GM19240 (cell line): ENCODE results near the gene SEC14L5.

Experiments used
- DNase-seq: peaks from one replicate; pipeline ENCODE4 v3.0.0; 2011; ENCODE audit warnings: low spot score; ENCODE audit not compliant: insufficient read length

Gene SEC14L5

DNA sequence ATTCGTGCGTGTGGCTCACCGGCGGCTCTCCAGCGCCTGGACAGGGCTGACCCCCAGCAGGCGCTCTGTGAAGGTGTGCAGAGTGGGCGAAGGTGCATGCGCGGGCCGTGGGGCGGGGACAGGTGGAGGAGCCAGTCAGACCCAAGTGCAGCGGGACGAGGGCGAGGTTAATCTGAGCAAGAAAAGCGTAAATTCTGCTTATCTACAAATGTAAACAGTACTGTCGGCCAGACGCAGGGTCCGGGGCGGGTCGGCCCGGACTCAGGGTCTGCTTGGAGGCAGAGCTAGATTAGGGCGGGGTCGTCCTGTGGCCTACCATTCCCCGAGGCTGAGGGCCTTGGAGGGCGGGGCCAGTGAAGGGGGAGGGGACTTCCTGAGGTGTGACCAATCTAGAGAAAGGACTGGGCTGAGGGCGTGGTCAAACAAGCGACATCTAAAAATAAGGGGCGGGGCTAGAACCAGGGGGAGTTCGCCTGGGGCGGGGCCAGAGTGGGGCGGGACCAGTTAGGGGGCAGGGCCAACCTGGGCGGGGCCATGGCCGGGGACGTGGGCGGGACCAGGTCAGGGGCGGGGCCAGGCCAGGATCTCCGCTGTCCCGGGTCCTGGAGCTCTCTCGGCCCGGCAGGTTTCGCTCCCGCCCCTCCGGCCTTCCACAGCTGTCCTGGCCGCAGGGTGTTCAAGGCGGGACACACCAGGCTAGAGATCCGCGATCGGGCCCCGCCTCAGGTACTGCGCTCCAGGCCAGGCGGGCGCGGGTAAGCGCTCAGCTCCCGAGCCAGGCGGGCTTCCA lies at the start of gene SEC14L5:
Gene SEC14L5 (plus strand): TSS at position 611 of the 790 bp plus-strand sequence. CDS start 994 bp downstream, outside the sequence.
- DNase-seq: peak; percentile 84

DNA sequence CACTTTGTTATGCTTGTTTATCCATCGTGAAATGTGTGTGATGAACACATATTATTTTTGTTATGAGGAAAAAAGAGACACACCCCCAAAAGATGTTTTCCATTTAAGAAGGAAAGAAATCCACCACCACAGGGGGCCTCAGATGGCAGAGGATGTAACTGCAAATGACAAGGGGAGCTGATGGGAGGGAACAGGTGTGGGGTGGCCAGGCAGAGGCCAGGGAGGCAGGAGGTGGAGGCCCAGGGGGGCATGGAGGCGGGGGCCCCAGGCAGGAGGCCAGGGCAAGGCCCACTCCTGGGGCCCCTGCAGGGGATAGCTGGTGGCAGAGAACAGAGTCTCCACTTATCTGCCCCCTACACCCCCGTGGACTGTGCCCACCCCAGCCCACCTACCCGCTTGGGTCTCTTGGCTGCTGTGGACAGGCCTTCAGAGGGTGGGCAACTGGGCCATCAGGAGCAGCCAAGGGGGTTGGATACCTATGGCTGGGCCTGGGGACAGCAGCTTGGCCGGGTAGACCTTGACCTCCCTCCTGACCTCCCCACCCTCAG lies 49.2 kb upstream of the SEC14L5 start:
- no peak for DNase-seq

DNA sequence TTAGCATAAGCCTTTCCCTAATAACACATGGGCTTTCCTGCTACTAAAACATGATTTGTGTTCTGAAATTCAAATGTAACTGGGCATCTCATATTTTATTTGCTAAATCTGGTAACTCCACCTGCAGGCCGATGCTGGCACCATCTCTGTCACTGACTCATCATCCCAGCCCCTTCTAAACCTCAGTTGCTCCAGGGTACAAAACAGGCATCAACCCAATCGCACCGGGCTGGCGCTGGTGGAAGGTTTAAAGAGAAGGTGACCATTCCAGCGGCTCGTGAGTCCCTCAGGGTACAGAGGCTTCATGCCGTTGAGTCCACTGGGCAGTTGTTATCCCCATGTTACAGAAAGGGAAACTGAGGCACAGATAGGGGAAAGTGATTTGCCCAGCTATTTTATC lies 48.3 kb upstream of the SEC14L5 start:
- no peak for DNase-seq

DNA sequence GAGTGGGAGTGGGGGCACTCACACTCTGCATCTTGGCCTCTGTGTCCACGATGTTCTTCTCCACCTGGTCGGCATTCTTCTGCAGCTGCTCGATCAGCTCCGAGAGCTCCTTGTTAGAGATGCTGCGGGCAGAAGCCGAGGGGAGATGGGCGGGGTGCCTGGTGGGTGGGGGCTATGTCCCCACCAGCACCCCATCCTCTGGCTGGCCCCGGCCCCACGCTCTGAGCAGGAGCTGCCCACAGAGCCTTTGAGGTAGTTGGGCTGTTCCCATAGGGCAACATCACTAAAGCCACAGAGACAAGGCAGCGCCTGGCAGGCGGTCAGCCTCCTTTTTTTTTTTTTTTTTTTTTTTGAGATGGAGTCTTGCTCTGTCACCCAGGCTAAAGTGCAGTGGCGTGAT lies 47.3 kb upstream of the SEC14L5 start:
- no peak for DNase-seq

DNA sequence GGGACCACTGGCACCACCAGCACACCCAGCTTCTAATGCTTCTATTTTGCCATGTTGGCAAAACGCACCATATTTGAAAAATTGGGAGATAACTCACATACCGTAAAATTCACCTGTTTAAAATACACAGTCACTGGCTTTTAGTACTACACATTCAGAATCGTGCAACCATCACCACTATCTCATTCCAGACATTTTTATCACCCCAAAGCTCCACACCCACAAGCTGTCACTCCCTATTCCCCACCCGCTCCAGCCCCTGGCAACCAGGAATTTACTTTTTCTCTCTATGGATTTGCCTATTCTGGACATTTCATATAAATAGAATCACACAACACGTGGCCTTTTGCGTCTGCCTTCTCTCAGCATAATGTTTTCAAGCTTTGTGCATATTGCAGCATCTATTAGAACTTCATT lies 46.2 kb upstream of the SEC14L5 start:
- DNase-seq: no peak

DNA sequence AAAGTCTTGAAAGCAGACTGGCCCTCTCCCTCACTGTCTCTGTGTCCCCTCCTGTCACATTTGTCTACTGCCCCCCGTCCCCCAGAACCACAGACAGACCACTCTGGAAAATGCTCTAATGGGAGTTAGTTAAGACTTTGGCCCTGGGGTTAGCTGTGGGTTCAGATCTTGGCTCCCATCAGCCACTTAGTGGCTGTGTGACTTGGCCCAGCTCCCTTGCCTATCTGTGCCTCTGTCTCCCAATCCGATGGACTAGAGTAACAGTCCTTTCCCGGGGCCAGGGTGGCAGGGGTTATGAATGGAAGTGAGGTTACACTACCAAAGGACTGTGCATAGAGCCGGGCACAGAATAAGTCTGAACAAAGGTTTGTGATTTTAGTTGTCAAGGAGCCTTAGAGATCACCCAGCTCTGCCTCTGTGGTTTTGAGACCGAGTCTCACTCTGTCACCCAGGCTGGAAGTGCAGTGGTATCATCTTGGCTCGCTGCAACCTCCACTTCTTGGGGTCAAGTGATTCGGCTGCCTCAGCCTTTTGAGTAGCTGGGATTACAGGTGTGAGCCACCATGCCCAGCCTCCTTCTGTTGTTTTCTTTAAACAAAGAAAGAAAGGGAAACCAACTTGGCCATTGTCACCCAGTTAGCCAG lies 44.9 kb upstream of the SEC14L5 start:
- no peak for DNase-seq

DNA sequence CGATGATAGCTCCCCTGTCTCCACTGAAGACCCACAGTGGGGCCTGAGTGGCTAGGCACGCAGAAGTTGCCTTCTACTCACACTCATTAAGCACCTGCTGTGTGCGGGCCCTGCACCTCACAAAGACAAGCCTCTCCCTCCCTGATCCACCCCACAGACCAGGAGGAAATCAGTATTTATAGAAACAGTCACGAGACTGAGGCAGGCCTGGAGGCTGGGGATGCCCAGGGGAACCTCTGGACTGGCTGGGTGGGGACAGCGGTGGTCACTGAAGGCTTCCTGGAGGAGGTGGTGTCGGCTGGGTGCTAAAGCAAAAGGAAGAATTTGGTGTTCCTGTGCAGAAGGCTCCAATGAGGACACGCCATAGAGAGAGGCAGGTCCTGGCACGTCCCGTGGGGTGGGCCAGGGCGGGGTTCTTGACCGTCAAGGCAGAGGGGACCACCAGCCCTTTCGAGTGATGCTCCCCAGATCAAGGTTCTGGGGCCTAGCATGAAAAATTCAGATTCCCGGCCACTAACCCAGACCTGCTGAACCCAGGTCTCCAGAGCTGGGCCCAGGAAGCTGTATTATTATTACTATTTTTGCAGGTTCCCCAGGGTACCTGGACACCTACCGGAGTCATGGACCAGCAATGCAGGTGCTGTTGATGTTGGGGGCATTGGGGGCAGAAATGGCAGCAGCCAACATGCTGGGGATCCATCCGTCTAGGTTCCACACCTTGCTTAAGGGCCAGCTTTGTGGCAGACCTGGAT lies 44.2 kb upstream of the SEC14L5 start:
- no peak for DNase-seq

DNA sequence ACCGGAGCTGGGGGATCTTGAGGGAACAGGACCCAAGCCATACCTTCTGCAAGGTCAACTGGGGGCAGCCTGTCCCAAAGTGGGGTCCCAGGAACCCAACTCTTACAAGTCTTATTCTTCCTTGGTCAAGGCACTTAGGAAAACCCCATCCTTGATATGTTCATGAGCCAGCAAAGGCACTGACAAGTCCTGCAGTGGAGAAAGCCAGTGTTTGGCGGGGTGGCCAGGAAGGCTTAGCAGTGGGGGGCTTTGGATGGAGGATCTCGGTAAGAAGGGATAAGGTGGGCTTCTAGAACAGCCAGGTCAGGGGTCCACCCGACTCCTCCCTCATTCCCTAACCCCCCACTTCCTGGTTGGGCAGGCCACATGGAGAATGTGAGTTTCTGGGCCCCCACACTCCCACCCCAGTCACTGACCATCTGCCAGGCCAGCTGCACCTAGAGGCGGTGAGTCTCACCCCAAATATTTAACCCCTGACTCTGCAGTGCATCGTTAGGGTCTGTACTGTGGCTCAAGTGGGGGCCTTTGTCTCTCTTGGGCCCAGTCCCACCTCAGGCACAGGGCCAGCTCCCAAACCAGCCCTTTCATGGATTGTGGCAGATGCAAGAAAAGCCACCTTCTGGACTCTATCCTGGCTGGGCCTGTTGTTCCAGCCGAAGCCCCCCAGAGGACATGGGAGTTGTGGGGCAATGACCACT lies 43.5 kb upstream of the SEC14L5 start:
- DNase-seq: no peak

DNA sequence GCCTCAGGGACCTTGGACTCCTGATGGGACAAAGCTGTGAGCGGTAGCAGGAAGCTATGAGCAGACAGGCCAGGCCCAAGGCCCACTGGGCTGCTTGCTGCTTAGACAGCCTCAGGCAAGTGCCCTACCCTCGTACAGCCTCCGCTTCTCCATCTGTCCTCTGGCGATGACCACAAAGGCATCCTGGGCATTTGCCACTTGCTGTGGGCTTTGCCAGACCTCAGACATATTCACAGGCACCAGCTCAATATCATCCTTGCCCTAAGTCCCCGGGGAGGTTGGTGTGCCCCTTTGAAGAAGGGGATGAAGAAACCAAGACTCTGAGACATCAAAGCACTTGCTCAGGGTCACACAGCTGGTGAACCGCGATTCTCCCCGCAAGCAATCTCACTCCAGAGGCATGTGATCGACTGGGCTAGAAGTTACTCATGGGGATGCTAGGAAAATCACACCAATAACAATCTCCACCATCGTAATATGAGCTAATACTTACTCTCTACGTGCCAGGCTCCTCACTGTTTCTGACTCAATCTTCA lies 42.8 kb upstream of the SEC14L5 start:
- DNase-seq: no peak

DNA sequence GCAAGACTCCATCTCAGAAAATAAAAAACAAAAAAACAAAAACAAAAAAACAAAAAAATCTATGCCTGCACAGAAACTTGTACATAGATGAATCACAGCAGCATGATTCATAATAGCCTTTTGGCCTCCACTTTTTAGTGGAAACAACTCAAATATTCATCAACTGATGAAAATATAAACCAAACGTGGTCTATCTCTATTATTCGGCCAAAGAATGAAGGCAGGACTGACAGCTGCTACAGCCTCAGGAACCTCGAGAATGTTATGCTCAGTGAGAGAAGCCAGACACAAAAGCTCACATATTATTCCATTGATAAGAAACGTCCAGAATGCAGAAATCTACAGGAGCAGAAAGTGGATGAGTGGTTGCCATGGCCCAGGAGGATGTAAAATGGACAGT lies 41.0 kb upstream of the SEC14L5 start:
- DNase-seq: no peak

DNA sequence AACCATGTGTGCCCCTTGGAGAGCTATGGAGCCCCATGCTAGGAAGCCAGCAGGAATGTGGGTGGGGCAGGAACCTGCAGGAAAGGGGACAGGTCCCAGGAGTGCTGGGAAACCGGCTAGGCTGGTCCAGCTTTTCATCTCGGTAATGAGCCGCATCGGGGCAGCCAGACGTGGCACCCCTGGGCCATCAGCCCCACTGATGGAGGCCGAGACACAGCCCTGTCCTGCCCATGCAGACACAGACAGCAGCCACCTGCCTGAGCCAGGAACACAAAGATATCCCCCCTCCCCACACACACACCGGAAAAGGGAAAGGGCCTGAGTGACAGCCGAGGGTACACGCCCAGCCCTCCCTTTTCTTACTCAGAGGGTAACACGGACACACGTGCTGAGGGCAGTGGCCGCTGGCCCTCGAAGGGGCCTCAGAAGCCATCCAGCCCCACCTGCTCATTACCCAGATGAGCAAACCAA lies 39.3 kb upstream of the SEC14L5 start:
- no peak for DNase-seq

DNA sequence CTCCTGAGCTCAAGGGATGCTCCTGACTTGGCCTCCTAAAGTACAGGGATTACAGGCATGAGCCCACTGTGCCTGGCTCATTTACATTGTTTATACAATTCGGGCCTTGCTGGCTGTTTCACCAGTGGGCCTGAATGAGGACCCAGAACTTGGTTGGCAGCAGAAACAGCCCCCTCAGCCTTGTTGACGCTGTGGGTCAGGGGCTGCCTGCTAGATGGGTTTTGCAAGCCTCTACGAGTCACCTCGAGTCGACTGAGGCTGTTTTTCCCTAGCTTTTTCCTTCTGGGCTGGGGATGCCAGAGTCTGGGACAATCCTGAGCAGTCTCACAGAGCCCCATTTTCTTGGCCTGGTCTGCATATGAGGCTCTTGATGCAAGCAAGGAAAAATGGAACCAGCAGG lies 37.3 kb upstream of the SEC14L5 start:
- DNase-seq: no peak

DNA sequence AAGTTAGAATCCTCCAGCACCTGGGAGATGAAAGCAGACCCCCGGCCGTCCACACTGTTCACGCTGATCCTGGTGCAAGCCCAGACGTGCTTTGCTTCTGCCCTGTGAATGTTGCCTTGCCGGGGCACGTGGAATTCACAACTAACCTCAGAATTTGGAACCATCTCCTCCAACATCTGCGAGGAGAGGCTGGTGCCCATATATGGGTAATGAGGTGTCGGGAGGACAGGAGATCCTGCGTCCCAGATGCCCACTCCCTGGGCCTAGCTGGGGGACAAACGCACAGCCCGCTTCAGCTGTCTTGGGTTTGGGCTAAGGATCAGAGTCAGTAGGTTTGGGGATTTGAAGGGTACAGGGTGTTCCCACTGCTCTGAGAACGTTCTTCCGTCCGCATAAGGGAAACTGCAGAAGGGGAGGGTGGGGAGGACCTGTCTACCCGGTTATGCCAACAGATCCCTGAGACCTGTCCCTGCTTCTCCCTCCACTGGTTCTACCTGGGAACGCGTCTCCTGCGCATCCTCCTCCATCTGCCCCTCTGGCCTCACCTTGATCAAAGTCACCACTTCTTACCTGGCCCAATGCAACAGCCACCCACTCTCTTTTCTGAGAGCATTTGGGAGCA lies 35.3 kb upstream of the SEC14L5 start:
- DNase-seq: no peak

DNA sequence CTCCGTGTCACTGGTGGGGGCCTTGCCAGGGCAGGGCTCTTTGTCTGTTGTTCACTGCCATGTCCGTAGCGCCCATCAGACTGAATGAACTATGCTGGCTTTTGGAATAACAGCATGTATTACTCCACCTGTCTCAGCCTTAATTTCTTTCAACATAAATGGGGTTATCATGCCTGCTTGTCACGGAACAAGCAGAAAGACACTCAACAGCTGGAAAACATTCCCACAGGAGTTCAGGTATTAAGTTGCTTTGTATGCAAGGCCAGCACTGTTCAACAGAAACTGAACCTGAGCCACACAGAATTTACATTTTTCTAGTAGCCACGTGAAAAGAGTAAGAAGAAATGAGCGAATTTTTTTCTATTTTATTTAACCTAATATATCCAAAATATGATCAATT lies 34.3 kb upstream of the SEC14L5 start:
- no peak for DNase-seq

DNA sequence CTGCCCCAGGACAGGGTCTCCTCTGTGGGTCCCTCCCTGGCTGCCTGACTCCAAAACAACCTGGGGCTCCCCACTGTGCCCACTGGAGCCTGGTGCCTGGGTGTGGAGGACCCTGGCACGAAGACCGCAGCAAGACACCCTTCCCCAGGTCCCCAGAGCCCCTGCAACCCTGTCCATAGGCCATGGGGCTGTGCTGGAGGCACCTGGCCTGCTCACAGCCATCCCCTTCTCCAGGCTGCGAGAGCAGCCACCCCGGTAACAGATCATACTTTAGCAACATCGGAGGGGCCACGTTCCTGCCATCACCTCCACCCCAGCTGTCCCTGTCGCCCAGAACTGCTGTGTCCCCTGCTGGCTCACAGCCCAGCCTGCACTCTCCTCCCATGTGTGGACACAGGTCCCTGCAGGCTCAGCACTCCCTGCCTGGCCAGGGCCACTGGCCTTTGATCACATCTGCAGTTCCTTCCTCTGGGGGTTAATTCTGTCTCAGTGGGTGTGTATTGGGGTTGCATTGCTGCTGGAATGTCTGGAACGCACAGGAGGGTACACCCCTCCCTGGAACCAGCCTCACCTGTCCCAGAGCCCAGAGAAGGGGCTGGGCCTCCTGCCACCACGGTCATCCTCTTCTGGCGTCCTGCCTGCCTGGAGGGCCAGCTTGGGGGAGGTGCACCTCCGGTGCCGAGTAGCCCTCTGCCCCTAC lies 33.4 kb upstream of the SEC14L5 start:
- no peak for DNase-seq

DNA sequence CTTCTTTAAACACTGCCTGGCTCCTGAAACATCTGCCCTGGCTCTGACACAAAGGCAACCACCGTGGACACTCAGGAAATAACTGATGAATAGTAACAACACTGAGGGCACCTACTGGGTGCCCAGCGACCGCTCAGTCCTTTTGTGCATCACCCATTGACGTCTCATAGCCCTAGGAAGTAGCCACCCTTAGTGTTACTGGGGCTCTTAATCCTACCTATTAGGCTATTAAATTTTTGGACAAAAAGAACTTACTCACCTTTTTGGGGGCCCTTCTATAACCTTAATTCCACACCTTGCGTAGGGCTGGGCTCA lies 32.9 kb upstream of the SEC14L5 start:
- no peak for DNase-seq

DNA sequence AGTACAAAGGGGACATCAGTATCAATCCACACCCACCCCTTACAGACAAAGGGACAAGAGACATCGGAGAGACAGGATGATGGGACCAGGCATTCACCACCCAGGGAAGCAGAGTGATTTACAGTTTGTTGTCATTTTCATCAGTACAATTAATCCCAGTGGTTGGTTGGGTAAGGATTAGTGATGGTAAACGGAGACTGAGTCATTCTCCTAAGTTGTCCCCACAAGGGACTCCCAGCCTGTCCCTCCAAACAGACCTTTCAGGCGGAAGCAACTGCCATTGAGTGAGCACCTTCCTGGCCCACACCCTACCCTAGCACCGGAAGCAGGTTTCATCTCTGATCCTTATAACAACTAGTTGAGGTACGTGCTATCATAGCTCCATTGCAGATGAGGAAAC lies 32.3 kb upstream of the SEC14L5 start:
- DNase-seq: no peak

DNA sequence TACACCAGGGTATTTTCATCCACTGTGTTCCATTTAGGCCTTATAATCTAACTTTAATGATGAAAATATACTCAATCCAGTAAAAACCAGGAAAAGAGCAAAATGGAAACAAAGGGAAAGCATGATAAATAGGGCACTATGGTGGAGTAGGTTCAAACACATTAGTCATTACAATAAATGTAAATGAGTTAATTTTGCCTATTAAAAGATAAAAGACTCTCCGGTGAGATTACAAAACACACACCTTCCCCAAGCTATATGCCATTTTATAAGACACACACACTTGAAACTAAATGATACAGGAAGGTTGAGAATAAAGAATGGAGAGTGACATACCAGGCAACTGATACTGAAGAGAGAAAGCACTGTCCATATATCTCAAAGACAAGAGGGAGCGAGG lies 31.2 kb upstream of the SEC14L5 start:
- DNase-seq: no peak

DNA sequence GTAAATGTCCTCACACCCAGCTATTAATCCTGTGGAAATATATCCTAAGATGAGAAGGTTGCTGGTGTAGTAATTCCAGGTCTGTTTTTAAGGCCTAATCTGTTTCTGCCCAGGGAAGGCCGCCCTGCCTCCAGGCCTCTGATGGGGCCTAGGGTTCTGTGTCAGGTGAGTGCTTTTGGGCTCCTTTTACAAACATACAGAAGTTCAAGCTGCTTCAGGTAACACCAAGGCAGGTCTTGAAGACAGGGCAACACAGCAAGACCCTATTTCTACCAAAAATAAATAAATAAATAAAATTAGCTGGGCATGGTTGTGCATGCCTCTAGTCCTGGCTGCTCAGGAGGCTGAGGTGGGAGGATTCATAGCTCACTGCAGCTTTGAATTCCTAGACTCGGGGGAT lies 30.5 kb upstream of the SEC14L5 start:
- no peak for DNase-seq

DNA sequence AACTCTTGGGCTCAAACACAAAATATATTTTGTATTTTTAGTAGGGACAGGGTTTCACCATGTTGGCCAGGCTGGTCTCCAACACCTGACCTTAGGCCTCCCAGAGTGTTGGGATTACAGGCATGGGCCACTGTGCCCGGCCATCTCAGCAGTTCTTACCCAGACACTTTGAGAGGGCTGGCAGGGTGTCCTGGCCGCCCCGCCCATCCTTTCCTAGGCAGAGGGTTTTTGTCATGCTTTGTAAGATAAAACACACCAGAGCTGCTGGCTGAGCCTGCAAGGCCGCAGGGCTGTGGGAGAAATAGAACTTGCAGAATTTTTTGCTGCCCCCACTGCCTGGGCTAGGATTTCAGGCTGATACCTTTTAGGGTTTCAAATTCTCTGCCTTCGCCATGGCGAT lies 29.9 kb upstream of the SEC14L5 start:
- DNase-seq: no peak
